Fibroblast of skin of left quadriceps (primary cell): ENCODE measurements around the gene AAR2.

Source experiments
- DNase-seq, 2 experiments: peaks; one replicate each; pipeline ENCODE4 v3.0.0-alpha.2; 2013; ENCODE audit warnings: low read depth in 2 of 2

The AAR2 gene

GRCh38 chr20:36260316-36260715 lies 24.0 kb downstream of the AAR2 start:
- no peak for DNase-seq

GRCh38 chr20:36261389-36262105 lies 25.3 kb downstream of the AAR2 start:
- no peak for DNase-seq

GRCh38 chr20:36262440-36262839 lies 26.2 kb downstream of the AAR2 start:
- no peak for DNase-seq

GRCh38 chr20:36264426-36265246 lies 28.4 kb downstream of the AAR2 start:
- DNase-seq, result no peak

GRCh38 chr20:36266189-36266588 lies 29.9 kb downstream of the AAR2 start:
- DNase-seq, result no peak

GRCh38 chr20:36267605-36268381 lies 31.5 kb downstream of the AAR2 start:
- no peak for DNase-seq

GRCh38 chr20:36268440-36269342 lies 32.4 kb downstream of the AAR2 start:
- DNase-seq, result no peak

GRCh38 chr20:36269507-36269906 lies 33.2 kb downstream of the AAR2 start:
- no peak for DNase-seq

- DNase-seq, result no peak
These were observed 34.7 kb downstream of the AAR2 start for GRCh38 chr20:36270744-36271638.

GRCh38 chr20:36271639-36272546 lies 35.6 kb downstream of the AAR2 start:
- no peak for DNase-seq

- no peak for DNase-seq
These were observed 36.4 kb downstream of the AAR2 start for GRCh38 chr20:36272547-36273220.

GRCh38 chr20:36273414-36274180 lies 37.3 kb downstream of the AAR2 start:
- no peak for DNase-seq

- no peak for DNase-seq
These were observed 38.0 kb downstream of the AAR2 start for GRCh38 chr20:36274181-36274841.

GRCh38 chr20:36275011-36275410 lies 38.7 kb downstream of the AAR2 start:
- no peak for DNase-seq

- DNase-seq, result no peak
These were observed 39.3 kb downstream of the AAR2 start for GRCh38 chr20:36275441-36276189.

GRCh38 chr20:36277546-36277945 lies 41.3 kb downstream of the AAR2 start:
- DNase-seq, result no peak

- no peak for DNase-seq
These were observed 43.1 kb downstream of the AAR2 start for GRCh38 chr20:36279362-36279761.
